CMK (cell line): ENCODE data around the gene DNAJC4.

ENCODE experiments used
- DNase-seq: peaks from one replicate; pipeline ENCODE4 v3.0.0-alpha.2; 2010; ENCODE audit warnings: low read depth

The DNAJC4 gene

DNA sequence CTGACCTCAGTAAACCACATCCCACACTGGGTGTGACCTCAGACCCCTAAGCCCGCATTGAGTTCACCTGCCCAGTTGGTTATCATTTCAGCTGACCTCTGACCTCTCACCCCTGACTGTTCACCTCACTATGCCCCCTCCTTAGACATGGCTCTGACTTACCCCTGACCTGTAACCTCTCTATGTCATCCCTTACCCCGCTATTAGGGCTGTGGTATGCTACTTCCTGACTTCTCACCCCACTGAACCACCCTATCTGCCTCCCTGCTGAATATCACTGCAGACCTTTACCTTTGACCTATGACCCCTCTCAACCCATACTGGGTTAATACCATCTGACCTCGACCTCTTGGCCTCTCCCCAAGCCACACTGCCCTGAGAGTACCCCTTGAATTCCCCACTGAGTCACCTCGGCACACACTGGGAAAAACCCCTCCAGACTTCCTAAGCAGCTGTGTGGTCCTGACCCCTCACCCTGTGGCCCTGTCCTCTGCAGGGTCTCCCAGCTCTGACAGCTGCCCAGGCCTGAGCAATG is 29.3 kb downstream of the DNAJC4 start:
- DNase-seq: no peak

GRCh38 chr11:64260147-64260708 is 29.9 kb downstream of the DNAJC4 start:
- DNase-seq: no peak

- no peak for DNase-seq
These were observed 31.3 kb downstream of the DNAJC4 start for GRCh38 chr11:64261556-64262080.

- DNase-seq: no peak
These were observed 32.1 kb downstream of the DNAJC4 start for GRCh38 chr11:64262271-64263002.

DNA sequence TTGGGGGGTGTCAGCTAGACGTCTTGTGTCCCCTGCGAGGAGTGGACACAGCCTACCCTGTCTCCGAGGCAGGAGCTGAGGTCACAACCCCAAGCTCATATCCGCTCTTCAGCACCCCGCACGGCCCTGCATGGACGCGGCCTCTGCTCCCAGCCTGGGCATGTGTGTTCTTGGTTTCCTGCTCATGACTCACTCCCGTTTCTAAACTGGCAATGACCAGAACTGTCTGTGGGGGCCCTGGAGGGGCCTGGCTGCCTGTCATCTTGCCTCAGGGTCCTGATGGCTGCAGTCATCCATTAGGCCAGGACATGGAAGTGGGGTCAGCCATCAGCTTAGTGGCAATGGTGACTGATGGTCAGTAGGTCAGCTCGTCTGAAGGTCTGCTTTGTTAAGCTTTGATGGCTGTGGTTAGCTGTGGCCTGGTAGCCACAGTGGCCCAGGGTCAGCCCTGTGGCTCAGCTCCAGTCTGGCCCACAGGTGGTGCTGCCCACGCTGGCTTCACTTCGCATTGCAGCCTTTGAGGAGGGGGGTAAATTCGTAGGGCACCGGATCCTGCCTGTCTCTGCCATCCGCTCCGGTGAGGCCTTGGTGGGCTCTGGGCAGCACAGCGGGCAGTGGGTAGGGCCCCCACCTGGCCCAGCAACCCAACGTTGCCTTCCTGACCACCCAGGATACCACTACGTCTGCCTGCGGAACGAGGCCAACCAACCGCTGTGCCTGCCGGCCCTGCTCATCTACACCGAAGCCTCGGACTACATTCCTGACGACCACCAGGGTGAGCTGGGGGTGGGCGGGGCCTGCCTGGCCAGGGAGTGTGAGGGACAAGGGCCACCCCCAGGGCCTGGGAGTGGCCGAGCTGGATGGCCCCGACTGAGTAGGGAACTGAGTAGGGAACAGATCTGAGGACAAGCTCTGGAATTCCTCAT is 32.9 kb downstream of the DNAJC4 start:
- DNase-seq: no peak

DNA sequence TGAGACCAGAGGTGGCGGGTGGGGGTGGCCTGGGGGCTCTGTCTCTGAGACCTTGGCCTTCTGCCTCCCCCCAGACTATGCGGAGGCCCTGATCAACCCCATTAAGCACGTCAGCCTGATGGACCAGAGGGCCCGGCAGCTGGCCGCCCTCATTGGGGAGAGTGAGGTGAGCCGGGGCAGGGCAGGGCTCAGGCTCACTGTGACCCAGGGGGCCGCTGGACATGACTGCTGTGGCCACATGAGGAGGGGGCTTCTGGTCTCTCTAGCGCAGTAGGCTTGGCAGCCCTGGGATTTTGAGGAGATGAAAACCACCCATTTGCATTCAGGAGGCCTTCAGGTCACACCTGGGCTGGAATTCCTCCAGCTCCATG is 33.6 kb downstream of the DNAJC4 start:
- no peak for DNase-seq

GRCh38 chr11:64264371-64264852 is 34.1 kb downstream of the DNAJC4 start:
- DNase-seq: no peak

DNA sequence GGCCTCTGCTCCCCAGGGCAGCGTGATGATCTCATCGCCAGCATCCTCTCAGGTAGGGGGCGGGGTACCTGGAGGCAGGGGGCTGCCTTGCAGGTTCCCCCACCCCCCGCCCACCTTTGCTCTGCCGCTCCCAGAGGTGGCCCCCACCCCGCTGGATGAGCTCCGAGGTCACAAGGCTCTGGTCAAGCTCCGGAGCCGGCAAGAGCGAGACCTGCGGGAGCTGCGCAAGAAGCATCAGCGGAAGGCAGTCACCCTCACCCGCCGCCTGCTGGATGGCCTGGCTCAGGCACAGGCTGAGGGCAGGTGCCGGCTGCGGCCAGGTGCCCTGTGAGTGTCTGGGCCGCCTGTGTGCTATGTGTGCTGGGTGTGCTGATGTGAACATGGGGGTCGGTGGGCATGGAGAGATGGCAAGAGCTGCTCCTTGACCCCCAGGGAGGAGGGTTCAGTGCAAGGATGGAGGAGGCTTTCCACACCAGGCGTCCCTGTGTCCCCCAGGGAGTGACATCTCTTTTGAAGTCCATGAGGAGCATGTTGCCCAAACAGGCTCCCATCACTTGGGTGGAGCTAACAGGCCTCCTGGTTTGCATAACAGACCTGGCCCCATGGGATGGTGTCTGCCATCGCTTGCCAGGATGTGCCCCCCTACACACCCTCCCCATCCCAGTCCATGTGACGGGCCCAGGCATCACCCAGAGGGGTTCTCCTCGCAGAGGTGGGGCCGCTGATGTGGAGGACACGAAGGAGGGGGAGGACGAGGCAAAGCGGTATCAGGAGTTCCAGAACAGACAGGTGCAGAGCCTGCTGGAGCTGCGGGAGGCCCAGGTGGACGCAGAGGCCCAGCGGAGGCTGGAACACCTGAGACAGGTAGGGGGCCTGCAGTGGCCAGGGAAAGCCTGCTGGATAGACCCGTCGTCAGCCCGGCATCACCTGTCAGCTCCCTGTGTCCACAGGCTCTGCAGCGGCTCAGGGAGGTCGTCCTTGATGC is 35.1 kb downstream of the DNAJC4 start:
- no peak for DNase-seq

DNA sequence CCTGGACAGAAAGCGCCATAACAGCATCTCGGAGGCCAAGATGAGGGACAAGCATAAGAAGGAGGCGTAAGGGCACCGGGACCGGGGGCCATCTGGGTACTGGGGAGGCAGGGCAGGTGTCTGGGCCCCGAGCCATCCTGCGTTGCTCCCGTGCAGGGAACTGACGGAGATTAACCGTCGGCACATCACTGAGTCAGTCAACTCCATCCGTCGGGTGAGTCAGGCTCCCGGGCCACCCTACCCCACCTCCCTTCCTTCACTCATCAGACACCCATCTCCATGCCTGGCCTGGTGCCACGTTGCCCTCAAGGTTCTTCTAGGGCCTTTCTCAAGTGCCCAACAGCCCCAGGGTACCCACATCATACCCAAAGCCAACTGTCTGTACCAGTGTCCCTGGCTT is 36.0 kb downstream of the DNAJC4 start:
- DNase-seq: no peak

GRCh38 chr11:64267207-64267945 is 37.0 kb downstream of the DNAJC4 start:
- no peak for DNase-seq

GRCh38 chr11:64268025-64268892 is 37.9 kb downstream of the DNAJC4 start:
- peak; percentile 68 for DNase-seq

DNA sequence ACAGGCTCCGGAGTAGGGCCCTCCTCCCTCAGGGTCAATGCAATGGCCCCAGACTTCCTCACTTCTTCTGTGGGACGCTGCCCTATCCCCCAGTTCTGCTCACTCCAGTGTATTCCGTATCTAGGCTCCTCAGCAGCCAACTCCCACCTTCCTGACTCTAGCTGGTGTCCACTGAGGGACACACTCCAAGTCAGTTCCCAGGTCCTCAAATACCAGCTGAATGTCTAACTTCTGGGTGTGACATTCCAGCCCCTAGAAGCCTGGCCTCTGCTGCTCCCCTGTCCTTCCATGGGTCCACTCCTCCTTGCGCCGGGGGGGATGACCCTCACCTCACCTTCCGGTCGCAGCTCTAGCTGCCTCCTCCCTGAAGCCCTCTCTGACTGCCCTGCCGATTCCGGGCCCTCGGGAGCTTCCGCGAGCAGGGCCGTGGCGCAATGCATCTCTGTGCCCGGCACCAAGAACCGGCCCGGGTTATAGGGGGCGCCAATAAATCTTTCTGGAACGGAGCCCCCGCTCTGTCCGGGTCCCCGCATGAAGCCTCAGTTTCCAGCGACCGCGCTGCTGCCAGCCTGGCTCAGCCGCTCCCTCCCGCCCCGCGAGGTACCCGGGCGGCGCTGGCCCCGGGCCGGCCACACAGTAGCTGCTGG is 38.7 kb downstream of the DNAJC4 start:
- DNase-seq: no peak

DNA sequence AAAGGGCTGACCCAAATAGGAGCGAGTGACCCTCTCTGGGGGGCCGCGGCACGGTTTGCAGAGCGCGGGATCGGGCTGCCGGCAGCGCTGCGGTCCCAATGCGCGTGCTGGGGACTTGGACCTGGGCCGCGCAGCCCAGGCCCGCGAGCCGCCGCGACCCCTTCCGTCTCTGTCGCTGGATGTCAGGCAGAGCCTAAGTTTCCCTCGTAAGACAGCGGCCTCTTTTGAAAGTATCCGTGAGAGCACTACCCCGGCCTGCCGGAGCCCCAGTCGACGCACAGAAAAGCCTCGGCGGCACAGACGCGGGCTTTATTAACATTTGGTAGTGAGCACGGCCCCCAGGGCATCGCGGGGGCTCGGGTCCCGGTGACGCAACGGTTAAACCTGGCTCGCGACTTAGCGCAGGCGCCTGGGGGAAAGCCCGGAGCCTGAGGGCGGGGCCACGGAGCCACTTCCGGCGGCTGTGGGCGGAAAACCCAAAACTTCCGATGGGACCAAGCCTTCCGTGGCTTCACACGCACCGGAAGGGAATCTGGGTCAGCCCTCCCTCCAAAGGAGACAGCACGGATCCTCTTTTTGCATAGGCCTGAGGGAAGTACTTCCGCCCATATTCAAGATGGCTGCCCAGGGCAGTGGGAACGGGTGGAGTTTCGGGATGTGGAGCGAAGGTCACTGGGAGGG is 39.3 kb downstream of the DNAJC4 start:
- peak; percentile 96 for DNase-seq

DNA sequence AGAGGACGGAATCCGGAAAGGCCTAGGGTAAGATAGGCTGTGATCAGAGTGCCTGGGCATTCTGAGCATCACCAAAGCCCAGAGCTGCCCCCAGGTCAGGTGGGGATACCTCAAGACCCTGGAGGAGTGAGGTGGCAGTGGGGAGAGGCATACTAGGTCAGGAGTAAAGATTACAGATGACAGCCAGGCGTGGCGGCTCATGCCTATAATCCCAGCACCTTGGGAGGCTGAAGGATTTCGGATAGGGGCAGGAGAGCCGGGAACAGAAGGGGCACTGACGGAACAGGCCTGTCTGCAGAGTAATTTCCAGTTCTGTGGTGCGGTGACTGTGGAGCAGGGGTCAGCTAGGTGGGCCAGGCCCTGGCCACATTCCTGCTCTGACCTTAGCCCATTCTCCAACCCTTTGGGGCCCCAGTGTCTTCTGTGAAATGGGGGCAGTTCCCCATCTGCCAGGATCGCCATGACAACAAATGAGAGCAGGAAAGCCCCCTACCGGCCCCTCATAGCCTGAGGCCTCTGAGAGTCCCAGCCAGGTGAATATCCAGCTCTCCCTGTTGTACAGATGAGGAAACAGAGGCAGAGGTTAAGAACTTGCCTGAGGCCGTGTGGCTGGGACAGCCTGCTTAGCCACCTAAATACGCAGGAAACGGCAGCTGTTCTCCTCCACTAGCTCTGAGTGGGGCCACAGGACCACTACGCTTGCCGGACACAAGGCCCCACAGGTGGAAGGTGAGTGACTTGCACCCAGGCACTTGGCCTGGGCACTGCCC is 44.9 kb downstream of the DNAJC4 start:
- no peak for DNase-seq

GRCh38 chr11:64275841-64276240 is 45.5 kb downstream of the DNAJC4 start:
- DNase-seq: no peak

DNA sequence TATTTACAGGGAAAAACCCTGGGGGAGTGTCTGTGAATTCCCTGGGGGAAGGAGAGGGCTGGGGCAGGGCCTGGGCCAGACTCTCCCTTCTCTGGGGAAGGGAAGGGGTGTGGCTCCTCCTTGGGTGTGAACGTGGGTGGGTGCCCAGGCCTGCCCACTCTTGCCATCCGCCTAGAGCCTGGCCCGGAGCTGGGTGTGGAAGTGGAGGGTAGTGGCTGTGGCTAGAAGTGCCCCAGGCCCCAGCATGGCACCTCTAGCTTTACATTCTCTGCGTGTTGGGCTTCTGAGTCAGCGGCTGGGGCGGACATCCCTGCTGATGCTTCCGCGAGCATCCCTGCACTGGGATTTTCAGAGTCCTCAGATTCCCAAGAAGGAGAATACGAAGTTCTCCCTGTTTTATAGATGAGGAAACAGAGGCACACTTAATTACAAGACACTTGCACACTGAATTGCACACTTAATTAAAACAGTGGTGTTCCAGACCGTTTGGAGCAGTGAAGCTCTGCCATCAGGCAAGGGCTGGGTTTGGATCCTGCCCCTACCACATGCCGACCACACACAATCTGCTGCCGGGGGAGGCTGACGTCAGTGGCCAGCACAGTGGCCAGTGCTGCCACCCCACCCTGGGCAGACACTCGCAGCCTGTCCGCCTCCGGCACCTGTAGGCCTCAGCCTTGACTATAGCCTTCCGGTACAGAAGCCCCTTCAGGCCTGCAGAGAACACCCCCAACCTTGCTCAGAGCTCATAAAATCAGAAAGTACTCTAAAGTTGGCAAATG is 46.5 kb downstream of the DNAJC4 start:
- no peak for DNase-seq
